HK-2 (cell line): Measurements from ENCODE around the gene PLEKHM1.
"Not testable (repeated sequence)": the region's sequence is repeated elsewhere in the genome, so short reads cannot be mapped to it uniquely, and the experiment has no call there.

Experiments
- DNase-seq: peaks from one replicate; pipeline ENCODE4 v3.0.0-alpha.2; 2018; ENCODE audit not compliant: unreplicated experiment

Gene PLEKHM1

GRCh38 chr17:45461524-45462327, 28.8 kb downstream of the PLEKHM1 start:
- DNase-seq: peak; percentile 38

- not testable (repeated sequence) for DNase-seq
These were observed 30.1 kb downstream of the PLEKHM1 start for GRCh38 chr17:45460422-45460821.

GRCh38 chr17:45454341-45454740, 36.2 kb downstream of the PLEKHM1 start:
- DNase-seq: not testable (repeated sequence)

- not testable (repeated sequence) for DNase-seq
These were observed 36.8 kb downstream of the PLEKHM1 start for GRCh38 chr17:45453731-45454130.

GRCh38 chr17:45453225-45453534, 37.3 kb downstream of the PLEKHM1 start:
- not testable (repeated sequence) for DNase-seq

- not testable (repeated sequence) for DNase-seq
These were observed 37.9 kb downstream of the PLEKHM1 start for GRCh38 chr17:45452329-45453224.

- not testable (repeated sequence) for DNase-seq
These were observed 38.9 kb downstream of the PLEKHM1 start for GRCh38 chr17:45451660-45452059.

- DNase-seq: no peak
These were observed 39.4 kb downstream of the PLEKHM1 start for GRCh38 chr17:45451131-45451530.

GRCh38 chr17:45449708-45450329, 40.7 kb downstream of the PLEKHM1 start:
- DNase-seq: not testable (repeated sequence)

- DNase-seq: not testable (repeated sequence)
These were observed 41.3 kb downstream of the PLEKHM1 start for GRCh38 chr17:45449260-45449659.

- not testable (repeated sequence) for DNase-seq
These were observed 42.0 kb downstream of the PLEKHM1 start for GRCh38 chr17:45448483-45448882.

GRCh38 chr17:45448066-45448465, 42.5 kb downstream of the PLEKHM1 start:
- peak; percentile 49 for DNase-seq

GRCh38 chr17:45447650-45448049, 42.9 kb downstream of the PLEKHM1 start:
- not testable (repeated sequence) for DNase-seq

- not testable (repeated sequence) for DNase-seq
These were observed 43.5 kb downstream of the PLEKHM1 start for GRCh38 chr17:45446872-45447625.

GRCh38 chr17:45445901-45446743, 44.4 kb downstream of the PLEKHM1 start:
- peak; percentile 69 for DNase-seq

GRCh38 chr17:45444856-45445820, 45.4 kb downstream of the PLEKHM1 start:
- DNase-seq: not testable (repeated sequence)

GRCh38 chr17:45444301-45444700, 46.2 kb downstream of the PLEKHM1 start:
- not testable (repeated sequence) for DNase-seq

GRCh38 chr17:45443371-45444260, 46.9 kb downstream of the PLEKHM1 start:
- DNase-seq: not testable (repeated sequence)
